Esophagus muscularis mucosa (tissue), 4 donors: Measurements from ENCODE around the gene RPL14.

ENCODE experiments used
- CTCF ChIP-seq, 3 experiments: fragments of 200-600 bp in 2 of 3; fragments of 450-650 bp in 1 of 3; sonication (generic) in 2 of 3; IDR thresholded peaks; one replicate each; pipeline ENCODE4 v1.5.1; 2017 to 2019; ENCODE audit warnings: antibody characterized with exemption in 3 of 3, mild to moderate bottlenecking in 2 of 3, moderate library complexity in 1 of 3
- EP300 ChIP-seq: sonication (generic); formaldehyde crosslinking; IDR thresholded peaks from one replicate; pipeline ENCODE4 v1.6.1; 2017; ENCODE audit warnings: antibody characterized with exemption
- POLR2A ChIP-seq: fragments of 450-650 bp; IDR thresholded peaks from one replicate; pipeline ENCODE4 v1.6.1; 2017; ENCODE audit warnings: antibody characterized with exemption, moderate library complexity, mild to moderate bottlenecking, low read depth
- POLR2AphosphoS5 ChIP-seq, 2 donors: sonication (generic); formaldehyde crosslinking; IDR thresholded peaks; one replicate each; pipeline ENCODE4 v1.6.1; 2017; ENCODE audit warnings: antibody characterized with exemption in 2 of 2

DNA sequence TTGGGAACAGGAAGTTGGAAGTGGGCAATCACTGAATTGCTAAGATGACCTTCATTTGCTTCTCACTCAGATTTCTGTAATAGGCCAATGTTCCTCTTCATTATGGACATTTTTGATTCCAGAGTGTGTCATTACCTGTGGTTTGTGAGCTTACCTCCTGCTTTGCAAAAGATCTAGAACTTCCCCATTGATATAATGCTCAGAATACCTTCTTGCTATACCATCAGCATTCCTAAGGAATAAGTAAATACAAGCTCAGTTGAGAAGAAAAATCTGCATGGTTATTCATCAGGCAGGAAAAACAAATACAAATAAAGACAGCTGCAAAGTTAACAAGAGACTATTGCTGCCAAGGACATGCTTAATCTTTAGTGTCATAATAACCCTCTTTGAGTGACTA lies 5.6 kb upstream of the RPL14 start:
- TF ChIP-seq CTCF (IDR thresholded peaks at IDR 0.05) (no peak), POLR2A (no peak), EP300 (no peak), POLR2AphosphoS5 (IDR thresholded peaks at IDR 0.05) (no peak)
